Esophagus squamous epithelium (tissue), 5 donors: ENCODE results near the gene ATP5PD. TPM values are rescaled to one million over a fixed set of nuclear protein-coding genes. Genes with fewer than 3 reads are reported as not detected.
A peak's percentile ranks its signal among the peaks of the same experiment; 100 is the strongest.

ENCODE experiments used
- DNase-seq: peaks from one replicate; lab custom pipeline; 2025; lab: John Stamatoyannopoulos, UW
- H3K27ac ChIP-seq, 4 donors: fragments of 200-600 bp; sonication (generic); one replicate each; pipeline ENCODE4 v1.5.1; 2016 to 2019; ENCODE audit warnings: mild to moderate bottlenecking in 1 of 4
- H3K27me3 ChIP-seq, 4 donors: fragments of 200-600 bp; sonication (generic); 1 replicate in 3 of 4; 2 replicates in 1 of 4; pipeline versions ENCODE4 v1.5.1 to v1.6.0; 2017 to 2021; ENCODE audit warnings: antibody characterized with exemption in 1 of 4
- H3K36me3 ChIP-seq, 3 donors: fragments of 200-600 bp; sonication (generic); one replicate each; pipeline ENCODE4 v1.5.1; 2016 to 2019
- H3K4me1 ChIP-seq, 3 donors: fragments of 200-600 bp; sonication (generic); one replicate each; pipeline ENCODE4 v1.5.1; 2017 to 2019
- H3K4me3 ChIP-seq, 4 donors: fragments of 200-600 bp; sonication (generic); 1 replicate in 3 of 4; 2 replicates in 1 of 4; pipeline ENCODE4 v1.5.1; 2016 to 2019; ENCODE audit warnings: mild to moderate bottlenecking in 2 of 4, moderate library complexity in 1 of 4
- H3K9me3 ChIP-seq, 3 donors: fragments of 200-600 bp; sonication (generic); one replicate each; pipeline ENCODE4 v1.5.1; 2016 to 2019
- POLR2A ChIP-seq, 4 donors: fragments of 450-650 bp; IDR thresholded peaks; one replicate each; pipeline ENCODE4 v1.6.1; 2017; ENCODE audit warnings: antibody characterized with exemption in 4 of 4, mild to moderate bottlenecking in 4 of 4, moderate library complexity in 3 of 4
- WGBS, 2 donors: methylation state at CpG; one replicate each; pipeline ENCODE4 v1.1.5; 2018; 5-methylcytosine and 5-hydroxymethylcytosine counted together
- intact Hi-C: fragments of 100-400 bp; cut with DNase I; formaldehyde crosslinking; loops from one replicate; pipeline ENCODE4 v1.15.0; 2022
- total RNA-seq, 4 donors: library from RNA; depleted of rRNA; stranded (reverse); fragments of >200 nt; gene quantifications; one replicate each; pipeline ENCODE4 v1.1.0, GENCODE V29; 2016
- TF ChIP-seq, protein P1 (sequence below), 6 experiments: fragments of 450-650 bp in 4 of 6; fragments of 200-600 bp in 2 of 6; sonication (generic) in 2 of 6; IDR thresholded peaks; one replicate each; pipeline ENCODE4 v1.5.1; 2016 to 2019; ENCODE audit warnings: antibody characterized with exemption in 6 of 6, mild to moderate bottlenecking in 4 of 6, moderate library complexity in 4 of 6
- donor health status: DM: yes; HTN: yes; CAD: no.

The ATP5PD gene
- 100 to 1,000 TPM; 252 to 300 (median 277) TPM for total RNA-seq

DNA sequence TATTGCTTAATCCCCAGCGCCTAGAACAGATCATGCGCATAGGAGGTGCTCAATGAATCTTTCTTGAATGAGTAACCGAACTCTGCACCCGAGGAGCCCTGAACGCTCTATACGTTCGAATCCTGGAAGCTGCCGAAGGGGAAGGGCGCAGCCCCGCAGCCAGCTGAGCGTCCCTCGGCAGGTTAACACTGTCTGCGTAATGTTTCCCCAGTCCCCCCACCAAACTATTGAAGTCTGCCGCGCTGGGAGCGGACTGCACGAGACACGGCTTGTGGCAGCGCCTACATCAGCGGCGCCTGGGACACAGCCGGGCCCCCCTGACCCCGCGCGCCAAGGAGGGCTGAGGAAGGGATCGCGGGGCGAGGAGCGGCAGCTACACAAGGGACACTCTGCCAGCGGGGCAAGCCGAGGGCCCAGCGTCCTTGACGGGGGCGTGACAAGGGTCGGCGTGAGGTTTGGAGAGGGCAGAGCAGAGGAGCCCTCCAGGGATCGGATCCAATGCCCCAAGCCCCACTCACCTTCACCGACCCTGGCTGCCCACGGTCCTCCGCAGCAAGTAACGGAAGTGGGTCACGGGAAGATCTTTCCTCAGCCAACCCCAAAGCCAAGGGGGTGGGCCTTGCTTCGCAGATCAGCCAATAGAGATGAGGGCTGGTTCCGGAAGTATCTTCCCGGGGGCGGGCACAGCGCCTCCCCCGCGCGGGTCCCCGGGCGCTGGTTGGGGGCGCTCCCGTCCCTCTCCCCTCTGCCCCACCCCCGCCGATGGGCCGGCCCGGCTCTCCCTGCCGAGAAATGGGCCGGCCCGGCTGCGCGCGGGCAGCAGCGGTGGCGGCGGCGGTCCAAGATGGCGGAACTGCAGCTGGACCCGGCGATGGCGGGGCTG, at the start of gene ATP5PD, which contains the start of gene KCTD2:
Gene ATP5PD, minus strand, starts transcription at position 563 of the 883 bp plus-strand sequence. CDS start 4,319 bp downstream, outside the sequence.
Gene KCTD2, plus strand, starts transcription at position 819 of the 883 bp plus-strand sequence. Its CDS starts 26 bp downstream, at position 845.
- WGBS, 2 donors, result 0% methylated on average over 18 to 20 of the region's 72 CpGs
- intact Hi-C loops, result no loop called here
- H3K27me3 ChIP-seq, result no peaks in the 10 kb centered on the region
- TF ChIP-seq, protein P1, sequence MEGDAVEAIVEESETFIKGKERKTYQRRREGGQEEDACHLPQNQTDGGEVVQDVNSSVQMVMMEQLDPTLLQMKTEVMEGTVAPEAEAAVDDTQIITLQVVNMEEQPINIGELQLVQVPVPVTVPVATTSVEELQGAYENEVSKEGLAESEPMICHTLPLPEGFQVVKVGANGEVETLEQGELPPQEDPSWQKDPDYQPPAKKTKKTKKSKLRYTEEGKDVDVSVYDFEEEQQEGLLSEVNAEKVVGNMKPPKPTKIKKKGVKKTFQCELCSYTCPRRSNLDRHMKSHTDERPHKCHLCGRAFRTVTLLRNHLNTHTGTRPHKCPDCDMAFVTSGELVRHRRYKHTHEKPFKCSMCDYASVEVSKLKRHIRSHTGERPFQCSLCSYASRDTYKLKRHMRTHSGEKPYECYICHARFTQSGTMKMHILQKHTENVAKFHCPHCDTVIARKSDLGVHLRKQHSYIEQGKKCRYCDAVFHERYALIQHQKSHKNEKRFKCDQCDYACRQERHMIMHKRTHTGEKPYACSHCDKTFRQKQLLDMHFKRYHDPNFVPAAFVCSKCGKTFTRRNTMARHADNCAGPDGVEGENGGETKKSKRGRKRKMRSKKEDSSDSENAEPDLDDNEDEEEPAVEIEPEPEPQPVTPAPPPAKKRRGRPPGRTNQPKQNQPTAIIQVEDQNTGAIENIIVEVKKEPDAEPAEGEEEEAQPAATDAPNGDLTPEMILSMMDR (IDR thresholded peaks at IDR 0.05), result peak in 1 of 6 experiments; percentile 24
- peak in 3 of 4 donors; percentile 80 to 95 (median 91) for TF ChIP-seq POLR2A (IDR thresholded peaks at IDR 0.05)
- H3K36me3 ChIP-seq, result peaks cover 0 to 40% (median 11%) of the 10 kb centered on the region in 3 donors
- H3K4me3 ChIP-seq, result peak within 1 kb of the TSS; percentile 92 to 98 (median 96)
- no peaks in the 10 kb centered on the region for H3K9me3 ChIP-seq
- peak; percentile 81 for DNase-seq
- peaks cover 6 to 42% (median 23%) of the 10 kb centered on the region in 3 donors for H3K4me1 ChIP-seq
- H3K27ac ChIP-seq, result peak within 1 kb of the TSS; percentile 99

DNA sequence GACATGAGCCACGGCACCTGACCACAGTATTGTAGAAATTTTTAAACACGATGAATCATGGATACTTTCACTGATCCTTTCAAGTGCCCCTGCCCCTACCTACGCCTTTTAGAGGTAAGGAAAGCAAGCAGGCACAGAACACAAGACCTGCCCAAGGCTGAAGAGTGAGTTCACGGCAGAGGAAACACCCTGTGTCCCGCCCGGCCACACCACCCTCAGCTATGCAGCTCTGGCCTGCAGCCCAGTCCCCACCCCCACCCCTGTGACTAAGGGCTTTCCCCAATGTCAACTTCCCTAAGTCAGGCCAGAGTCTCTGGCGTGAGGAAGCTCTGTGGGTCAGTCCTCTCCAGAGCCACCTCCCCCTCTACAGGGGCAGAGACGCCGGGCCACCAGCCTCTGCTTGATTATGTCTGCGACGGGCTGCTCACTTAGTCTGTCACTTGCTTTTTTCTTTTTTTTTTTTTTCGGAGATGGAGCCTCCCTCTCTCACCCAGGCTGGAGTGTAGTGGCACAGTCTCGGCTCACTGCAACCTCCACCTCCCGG, 49.4 kb upstream of the ATP5PD start:
- Histone ChIP-seq H3K9me3 (no peaks in the 10 kb centered on the region), H3K4me3 (no peak overlapping the region), H3K36me3 (peaks cover 0 to 34% (median 7%) of the 10 kb centered on the region in 3 donors), H3K4me1 (peaks cover 24 to 68% (median 43%) of the 10 kb centered on the region in 3 donors), H3K27me3 (no peaks in the 10 kb centered on the region), H3K27ac (peak overlapping the region; percentile 78 to 92 (median 80))
- WGBS, 2 donors, result 24 to 41% methylated on average over 6 to 13 of the region's 14 CpGs
- TF ChIP-seq, protein P1 (IDR thresholded peaks at IDR 0.05), result no peak
- peak in 1 of 4 donors; percentile 55 for TF ChIP-seq POLR2A (IDR thresholded peaks at IDR 0.05)
- no peak for DNase-seq
- intact Hi-C loops, result no loop called here

DNA sequence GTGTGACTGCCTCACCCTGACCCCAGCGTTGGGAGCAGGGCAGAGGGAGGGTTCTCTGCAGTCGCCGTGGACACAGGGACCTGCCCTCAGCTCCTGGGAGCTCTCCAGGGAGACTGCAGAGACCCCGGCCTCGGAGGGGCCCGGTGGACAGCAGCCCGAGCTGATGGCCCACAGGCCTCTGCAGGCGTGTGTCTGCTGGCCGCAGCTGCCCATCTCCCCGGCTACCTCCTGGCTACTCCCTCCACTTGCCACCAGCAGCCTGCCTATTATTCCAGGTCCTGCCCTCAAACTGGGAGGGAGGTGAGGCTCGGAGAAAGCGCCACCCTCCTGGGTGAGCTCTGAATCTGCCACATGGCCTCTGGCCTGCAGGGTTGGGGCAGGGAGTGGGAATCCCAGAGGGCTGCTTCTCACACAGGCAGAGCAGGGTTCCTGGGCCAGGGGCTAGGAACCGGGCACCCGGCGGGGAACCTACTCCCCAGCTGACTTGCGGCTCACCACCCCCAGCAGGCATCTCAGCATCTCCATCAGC, 48.2 kb upstream of the ATP5PD start:
- H3K4me1 ChIP-seq, result peaks cover 31 to 80% (median 55%) of the 10 kb centered on the region in 3 donors
- peak overlapping the region; percentile 34 to 92 (median 80) for H3K27ac ChIP-seq
- peaks cover 0 to 22% (median 0%) of the 10 kb centered on the region in 3 donors for H3K36me3 ChIP-seq
- H3K4me3 ChIP-seq, result no peak overlapping the region
- no peaks in the 10 kb centered on the region for H3K9me3 ChIP-seq
- TF ChIP-seq, protein P1 (IDR thresholded peaks at IDR 0.05), result no peak
- no peak for TF ChIP-seq POLR2A (IDR thresholded peaks at IDR 0.05)
- 92 to 96% methylated on average over 4 to 6 of the region's 16 CpGs for WGBS, 2 donors
- no peaks in the 10 kb centered on the region for H3K27me3 ChIP-seq
- intact Hi-C loops, result no loop called here
- DNase-seq, result no peak

DNA sequence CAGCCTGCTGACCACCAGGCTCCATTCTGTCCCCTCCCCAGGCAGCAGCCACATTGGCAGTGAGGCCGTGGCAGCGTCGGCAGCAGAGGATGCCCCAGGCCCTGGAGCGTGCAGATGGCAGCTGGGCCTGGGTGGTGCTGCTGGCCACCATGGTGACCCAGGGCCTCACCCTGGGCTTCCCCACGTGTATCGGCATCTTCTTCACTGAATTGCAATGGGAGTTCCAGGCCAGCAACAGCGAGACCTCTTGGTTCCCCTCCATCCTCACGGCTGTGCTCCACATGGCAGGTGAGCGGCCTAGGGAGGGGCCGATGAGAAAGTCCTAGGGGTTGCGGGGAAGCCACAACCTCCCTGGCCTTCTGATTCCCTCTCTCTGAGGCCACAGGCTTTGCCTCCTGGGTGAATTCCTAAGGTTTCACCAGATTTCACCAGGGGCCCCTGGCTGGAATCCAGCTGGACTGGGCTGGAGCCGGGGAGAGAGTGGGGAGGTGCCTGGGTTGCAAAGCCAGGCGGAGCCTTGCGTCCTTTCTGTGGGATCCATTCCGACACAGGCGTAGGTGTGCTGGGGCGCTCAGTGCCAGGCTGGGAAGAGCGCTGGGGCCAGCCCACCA, 46.9 kb upstream of the ATP5PD start:
- Histone ChIP-seq H3K27me3 (no peaks in the 10 kb centered on the region), H3K4me3 (no peak overlapping the region), H3K9me3 (no peaks in the 10 kb centered on the region), H3K36me3 (peaks cover 0 to 10% (median 0%) of the 10 kb centered on the region in 3 donors), H3K27ac (peak overlapping the region; percentile 71 to 93 (median 89)), H3K4me1 (peaks cover 38 to 89% (median 68%) of the 10 kb centered on the region in 3 donors)
- 77 to 90% methylated on average over 2 to 6 of the region's 18 CpGs for WGBS, 2 donors
- no peak for TF ChIP-seq POLR2A (IDR thresholded peaks at IDR 0.05)
- intact Hi-C loops, result no loop called here
- DNase-seq, result no peak

DNA sequence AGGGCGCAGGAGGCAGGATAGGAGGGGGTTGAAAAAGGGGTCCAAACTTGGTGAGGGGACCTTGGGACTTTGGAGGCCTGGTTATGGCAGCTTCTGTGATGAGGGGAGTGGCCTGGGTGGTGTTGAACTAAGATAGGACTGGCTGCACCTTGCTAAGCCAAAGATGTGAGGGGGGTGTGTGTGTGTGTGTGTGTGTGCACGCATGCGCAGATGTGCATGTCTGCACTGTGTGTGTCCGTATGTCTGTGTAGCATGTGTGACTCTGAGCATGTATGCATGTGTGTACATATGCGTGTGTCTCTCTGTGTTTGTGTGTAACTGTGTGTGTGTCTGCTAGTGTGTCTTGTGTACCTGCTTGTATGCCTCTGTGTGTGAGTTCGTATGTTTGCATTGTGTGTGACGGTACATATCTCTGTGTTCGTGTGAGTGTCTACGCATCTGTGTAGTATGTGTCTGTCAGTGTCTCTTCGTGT, 45.1 kb upstream of the ATP5PD start:
- TF ChIP-seq, protein P1 (IDR thresholded peaks at IDR 0.05), result no peak
- no peak for TF ChIP-seq POLR2A (IDR thresholded peaks at IDR 0.05)

More for the DNA sequence above, 45.1 kb upstream of the ATP5PD start:
- Histone ChIP-seq H3K4me3 (peak overlapping the region in 2 of 4 donors; percentile 6 to 12), H3K27me3 (no peaks in the 10 kb centered on the region), H3K36me3 (no peaks in the 10 kb centered on the region), H3K27ac (peak overlapping the region; percentile 76 to 93 (median 92)), H3K4me1 (peaks cover 54 to 100% (median 79%) of the 10 kb centered on the region in 3 donors), H3K9me3 (no peaks in the 10 kb centered on the region)
- DNase-seq, result no peak
- 67 to 85% methylated on average over 6 to 10 of the region's 10 CpGs for WGBS, 2 donors
- intact Hi-C loops, result no loop called here
